GM23338 (cell line): ENCODE results near the gene EMP2. TPM values are rescaled to one million over a fixed set of nuclear protein-coding genes. Genes with fewer than 3 reads are reported as not detected.

Source experiments
- ATAC-seq: fragments of 200-7000 bp; cut with Tn5 transposase; 3 replicates; pipeline ENCODE4 v1.9.1; 2020
- DNase-seq: peaks from one replicate; pipeline ENCODE4 v3.0.0-alpha.2; 2015; ENCODE audit warnings: low spot score
- H2AFZ ChIP-seq: fragments of 200-600 bp; sonication (generic); 2 replicates; pipeline ENCODE4 v1.8.0; 2016; ENCODE audit warnings: antibody characterized with exemption, mild to moderate bottlenecking, moderate library complexity
- H3F3A ChIP-seq: fragments of 200-600 bp; sonication (generic); replicated peaks from 2 replicates; pipeline ENCODE4 v1.8.0; 2017; ENCODE audit warnings: antibody characterized with exemption, mixed run types, low read depth
- H3K27ac ChIP-seq: fragments of 200-600 bp; sonication (generic); 2 replicates; pipeline ENCODE4 v1.6.1; 2016; ENCODE audit warnings: low read depth
- H3K27me3 ChIP-seq: fragments of 200-600 bp; sonication (generic); 2 replicates; pipeline ENCODE4 v1.8.0; 2016; ENCODE audit warnings: mild to moderate bottlenecking, mixed run types, moderate library complexity; ENCODE audit not compliant: insufficient read depth
- H3K36me3 ChIP-seq: fragments of 200-600 bp; sonication (generic); 2 replicates; pipeline ENCODE4 v1.8.0; 2016; ENCODE audit warnings: mild to moderate bottlenecking; ENCODE audit not compliant: insufficient read depth
- H3K4me1 ChIP-seq: fragments of 200-600 bp; sonication (generic); 2 replicates; pipeline ENCODE4 v1.8.0; 2016; ENCODE audit warnings: mild to moderate bottlenecking, moderate library complexity; ENCODE audit not compliant: insufficient read depth
- H3K4me2 ChIP-seq: fragments of 200-600 bp; sonication (generic); 2 replicates; pipeline ENCODE4 v1.7.1; 2017; ENCODE audit warnings: mixed run types
- H3K4me3 ChIP-seq: fragments of 200-600 bp; sonication (generic); 2 replicates; pipeline ENCODE4 v1.6.1; 2016; ENCODE audit warnings: mixed run types
- H3K79me2 ChIP-seq: fragments of 200-600 bp; sonication (generic); replicated peaks from 2 replicates; pipeline ENCODE4 v1.8.0; 2017; ENCODE audit warnings: mild to moderate bottlenecking; ENCODE audit not compliant: insufficient read depth
- H3K9me2 ChIP-seq: fragments of 200-600 bp; sonication (generic); 2 replicates; pipeline ENCODE4 v1.8.0; 2017; ENCODE audit not compliant: insufficient read depth
- H4K20me1 ChIP-seq: fragments of 200-600 bp; sonication (generic); replicated peaks from 2 replicates; pipeline ENCODE4 v1.8.0; 2017; ENCODE audit warnings: mild to moderate bottlenecking; ENCODE audit not compliant: insufficient read depth
- H3K27ac Mint-ChIP-seq: 2 replicates; pipeline ENCODE4 v1.8.0; 2020; ENCODE audit warnings: inconsistent platforms, mild to moderate bottlenecking, moderate library complexity, mixed read lengths
- H3K27me3 Mint-ChIP-seq: 3 replicates; pipeline ENCODE4 v1.8.0; 2022; ENCODE audit warnings: low read depth, mild to moderate bottlenecking, moderate library complexity, mixed read lengths, inconsistent platforms; ENCODE audit not compliant: insufficient read depth, poor library complexity
- H3K36me3 Mint-ChIP-seq: 3 replicates; pipeline ENCODE4 v1.8.0; 2021; ENCODE audit warnings: low read depth, mild to moderate bottlenecking, inconsistent platforms, moderate library complexity, mixed read lengths
- H3K4me1 Mint-ChIP-seq: 3 replicates; pipeline ENCODE4 v1.8.0; 2020; ENCODE audit warnings: mild to moderate bottlenecking, inconsistent platforms, mixed read lengths
- H3K4me3 Mint-ChIP-seq: 3 replicates; pipeline ENCODE4 v1.8.0; 2021; ENCODE audit warnings: moderate library complexity, mild to moderate bottlenecking, inconsistent platforms, mixed read lengths
- H3K9me3 Mint-ChIP-seq: 3 replicates; pipeline ENCODE4 v1.8.0; 2020; ENCODE audit warnings: moderate library complexity, mild to moderate bottlenecking, inconsistent platforms, mixed read lengths
- CREB1 ChIP-seq: fragments of 250-450 bp; sonication (Bioruptor Pico); IDR thresholded peaks from 2 replicates; pipeline ENCODE4 v1.5.0; 2020; ENCODE audit warnings: low read depth, mild to moderate bottlenecking, moderate library complexity
- EZH2 ChIP-seq: fragments of 200-600 bp; sonication (generic); IDR thresholded peaks from one replicate; pipeline ENCODE4 v1.8.0; 2017; ENCODE audit warnings: antibody characterized with exemption, mild to moderate bottlenecking, low read depth; ENCODE audit not compliant: unreplicated experiment
- EZH2phosphoT487 ChIP-seq: fragments of 200-600 bp; sonication (generic); IDR thresholded peaks from one replicate; pipeline ENCODE4 v1.8.1; 2018; ENCODE audit warnings: antibody characterized with exemption; ENCODE audit not compliant: unreplicated experiment
- JUNB ChIP-seq: IDR thresholded peaks from one replicate; pipeline ENCODE4 v1.6.1; 2016; ENCODE audit warnings: antibody characterized with exemption; ENCODE audit not compliant: unreplicated experiment
- NANOG ChIP-seq: IDR thresholded peaks from 2 replicates; pipeline ENCODE4 v1.6.1; 2016; ENCODE audit warnings: antibody characterized with exemption, borderline replicate concordance
- STAT1 ChIP-seq: IDR thresholded peaks from one replicate; pipeline ENCODE4 v1.6.1; 2016; ENCODE audit warnings: antibody characterized with exemption; ENCODE audit not compliant: unreplicated experiment
- ZNF114 ChIP-seq: fragments of 250-450 bp; sonication (Bioruptor Pico); IDR thresholded peaks from 2 replicates; pipeline ENCODE4 v1.5.0; 2020; ENCODE audit warnings: mild to moderate bottlenecking, moderate library complexity
- ZNF331 ChIP-seq: fragments of 250-450 bp; sonication (Bioruptor Pico); IDR thresholded peaks from 2 replicates; pipeline ENCODE4 v1.5.0; 2020; ENCODE audit warnings: low read depth, mild to moderate bottlenecking, moderate library complexity
- polyA plus RNA-seq: library from polyadenylated mRNA; unstranded; fragments of >200 nt; fragmentation: Nextera tagmentation; extraction: Ambion mirVana; gene quantifications from 2 replicates; pipeline ENCODE4 v1.2.1, GENCODE V29; 2016
- total RNA-seq: library from RNA; depleted of rRNA; stranded (reverse); fragments of >200 nt; shearing (Covaris generic); gene quantifications from 2 replicates; pipeline ENCODE4 v1.2.3, GENCODE V29; 2014
- TF ChIP-seq, protein P1 (sequence below): IDR thresholded peaks from one replicate; pipeline ENCODE4 v1.6.1; 2018; ENCODE audit warnings: antibody characterized with exemption; ENCODE audit not compliant: unreplicated experiment
- TF ChIP-seq, protein P2 (sequence below): fragments of 250-450 bp; sonication (Bioruptor Pico); IDR thresholded peaks from 2 replicates; pipeline ENCODE4 v1.5.0; 2020; ENCODE audit warnings: mild to moderate bottlenecking, moderate library complexity
- TF ChIP-seq, protein P3 (sequence below): IDR thresholded peaks from 2 replicates; pipeline ENCODE4 v1.6.1; 2016; ENCODE audit warnings: antibody characterized with exemption

Gene EMP2
- total and polyA plus RNA-seq, 2 experiments from 2014 or later = 7.3 to 40.1 TPM

DNA sequence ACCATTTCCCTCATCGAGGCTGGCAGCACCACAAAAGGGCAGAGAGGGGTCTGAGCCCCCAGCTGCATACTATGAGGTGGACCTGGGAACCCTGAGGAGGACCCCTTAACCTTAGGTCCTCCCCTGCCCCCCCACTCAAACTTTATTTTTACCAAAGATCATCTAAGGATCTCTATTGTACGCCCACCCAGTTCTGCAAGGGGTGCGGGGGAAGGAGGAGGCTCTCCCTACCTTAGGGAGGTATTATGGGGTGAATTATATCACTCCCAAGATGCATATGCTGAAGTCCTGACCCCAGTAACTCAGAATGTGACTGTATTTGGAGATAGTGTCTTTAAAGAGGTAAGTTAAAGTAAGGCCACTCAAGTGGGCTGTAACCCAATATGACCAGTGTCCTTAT, 26.8 kb upstream of the EMP2 start:
- Histone ChIP-seq H3K79me2 (no peaks in the 10 kb centered on the region), H3K36me3 (no peaks in the 10 kb centered on the region), H3K27ac (no peak overlapping the region), H3K4me2 (no peak overlapping the region), H3K4me3 (no peak overlapping the region), H3F3A (no peaks in the 10 kb centered on the region), H3K4me1 (no peaks in the 10 kb centered on the region), H2AFZ (no peak overlapping the region), H3K9me2 (no peaks in the 10 kb centered on the region), H3K27me3 (no peaks in the 10 kb centered on the region), H4K20me1 (no peaks in the 10 kb centered on the region)
- ATAC-seq (no peak), DNase-seq (no peak)
- Mint-ChIP-seq H3K27me3 (no peaks in the 10 kb centered on the region), H3K27ac (no peak overlapping the region), H3K9me3 (no peaks in the 10 kb centered on the region; the same call in 2 of the 3 replicates), H3K36me3 (no peaks in the 10 kb centered on the region), H3K4me1 (peaks cover 7% of the 10 kb centered on the region), H3K4me3 (no peak overlapping the region)
- no peak for TF ChIP-seq CREB1
- TF ChIP-seq JUNB = no peak
- no peak for TF ChIP-seq STAT1
- TF ChIP-seq, protein P1, sequence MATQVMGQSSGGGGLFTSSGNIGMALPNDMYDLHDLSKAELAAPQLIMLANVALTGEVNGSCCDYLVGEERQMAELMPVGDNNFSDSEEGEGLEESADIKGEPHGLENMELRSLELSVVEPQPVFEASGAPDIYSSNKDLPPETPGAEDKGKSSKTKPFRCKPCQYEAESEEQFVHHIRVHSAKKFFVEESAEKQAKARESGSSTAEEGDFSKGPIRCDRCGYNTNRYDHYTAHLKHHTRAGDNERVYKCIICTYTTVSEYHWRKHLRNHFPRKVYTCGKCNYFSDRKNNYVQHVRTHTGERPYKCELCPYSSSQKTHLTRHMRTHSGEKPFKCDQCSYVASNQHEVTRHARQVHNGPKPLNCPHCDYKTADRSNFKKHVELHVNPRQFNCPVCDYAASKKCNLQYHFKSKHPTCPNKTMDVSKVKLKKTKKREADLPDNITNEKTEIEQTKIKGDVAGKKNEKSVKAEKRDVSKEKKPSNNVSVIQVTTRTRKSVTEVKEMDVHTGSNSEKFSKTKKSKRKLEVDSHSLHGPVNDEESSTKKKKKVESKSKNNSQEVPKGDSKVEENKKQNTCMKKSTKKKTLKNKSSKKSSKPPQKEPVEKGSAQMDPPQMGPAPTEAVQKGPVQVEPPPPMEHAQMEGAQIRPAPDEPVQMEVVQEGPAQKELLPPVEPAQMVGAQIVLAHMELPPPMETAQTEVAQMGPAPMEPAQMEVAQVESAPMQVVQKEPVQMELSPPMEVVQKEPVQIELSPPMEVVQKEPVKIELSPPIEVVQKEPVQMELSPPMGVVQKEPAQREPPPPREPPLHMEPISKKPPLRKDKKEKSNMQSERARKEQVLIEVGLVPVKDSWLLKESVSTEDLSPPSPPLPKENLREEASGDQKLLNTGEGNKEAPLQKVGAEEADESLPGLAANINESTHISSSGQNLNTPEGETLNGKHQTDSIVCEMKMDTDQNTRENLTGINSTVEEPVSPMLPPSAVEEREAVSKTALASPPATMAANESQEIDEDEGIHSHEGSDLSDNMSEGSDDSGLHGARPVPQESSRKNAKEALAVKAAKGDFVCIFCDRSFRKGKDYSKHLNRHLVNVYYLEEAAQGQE = no peak
- TF ChIP-seq EZH2 = no peak
- no peak for TF ChIP-seq EZH2phosphoT487
- TF ChIP-seq, protein P2, sequence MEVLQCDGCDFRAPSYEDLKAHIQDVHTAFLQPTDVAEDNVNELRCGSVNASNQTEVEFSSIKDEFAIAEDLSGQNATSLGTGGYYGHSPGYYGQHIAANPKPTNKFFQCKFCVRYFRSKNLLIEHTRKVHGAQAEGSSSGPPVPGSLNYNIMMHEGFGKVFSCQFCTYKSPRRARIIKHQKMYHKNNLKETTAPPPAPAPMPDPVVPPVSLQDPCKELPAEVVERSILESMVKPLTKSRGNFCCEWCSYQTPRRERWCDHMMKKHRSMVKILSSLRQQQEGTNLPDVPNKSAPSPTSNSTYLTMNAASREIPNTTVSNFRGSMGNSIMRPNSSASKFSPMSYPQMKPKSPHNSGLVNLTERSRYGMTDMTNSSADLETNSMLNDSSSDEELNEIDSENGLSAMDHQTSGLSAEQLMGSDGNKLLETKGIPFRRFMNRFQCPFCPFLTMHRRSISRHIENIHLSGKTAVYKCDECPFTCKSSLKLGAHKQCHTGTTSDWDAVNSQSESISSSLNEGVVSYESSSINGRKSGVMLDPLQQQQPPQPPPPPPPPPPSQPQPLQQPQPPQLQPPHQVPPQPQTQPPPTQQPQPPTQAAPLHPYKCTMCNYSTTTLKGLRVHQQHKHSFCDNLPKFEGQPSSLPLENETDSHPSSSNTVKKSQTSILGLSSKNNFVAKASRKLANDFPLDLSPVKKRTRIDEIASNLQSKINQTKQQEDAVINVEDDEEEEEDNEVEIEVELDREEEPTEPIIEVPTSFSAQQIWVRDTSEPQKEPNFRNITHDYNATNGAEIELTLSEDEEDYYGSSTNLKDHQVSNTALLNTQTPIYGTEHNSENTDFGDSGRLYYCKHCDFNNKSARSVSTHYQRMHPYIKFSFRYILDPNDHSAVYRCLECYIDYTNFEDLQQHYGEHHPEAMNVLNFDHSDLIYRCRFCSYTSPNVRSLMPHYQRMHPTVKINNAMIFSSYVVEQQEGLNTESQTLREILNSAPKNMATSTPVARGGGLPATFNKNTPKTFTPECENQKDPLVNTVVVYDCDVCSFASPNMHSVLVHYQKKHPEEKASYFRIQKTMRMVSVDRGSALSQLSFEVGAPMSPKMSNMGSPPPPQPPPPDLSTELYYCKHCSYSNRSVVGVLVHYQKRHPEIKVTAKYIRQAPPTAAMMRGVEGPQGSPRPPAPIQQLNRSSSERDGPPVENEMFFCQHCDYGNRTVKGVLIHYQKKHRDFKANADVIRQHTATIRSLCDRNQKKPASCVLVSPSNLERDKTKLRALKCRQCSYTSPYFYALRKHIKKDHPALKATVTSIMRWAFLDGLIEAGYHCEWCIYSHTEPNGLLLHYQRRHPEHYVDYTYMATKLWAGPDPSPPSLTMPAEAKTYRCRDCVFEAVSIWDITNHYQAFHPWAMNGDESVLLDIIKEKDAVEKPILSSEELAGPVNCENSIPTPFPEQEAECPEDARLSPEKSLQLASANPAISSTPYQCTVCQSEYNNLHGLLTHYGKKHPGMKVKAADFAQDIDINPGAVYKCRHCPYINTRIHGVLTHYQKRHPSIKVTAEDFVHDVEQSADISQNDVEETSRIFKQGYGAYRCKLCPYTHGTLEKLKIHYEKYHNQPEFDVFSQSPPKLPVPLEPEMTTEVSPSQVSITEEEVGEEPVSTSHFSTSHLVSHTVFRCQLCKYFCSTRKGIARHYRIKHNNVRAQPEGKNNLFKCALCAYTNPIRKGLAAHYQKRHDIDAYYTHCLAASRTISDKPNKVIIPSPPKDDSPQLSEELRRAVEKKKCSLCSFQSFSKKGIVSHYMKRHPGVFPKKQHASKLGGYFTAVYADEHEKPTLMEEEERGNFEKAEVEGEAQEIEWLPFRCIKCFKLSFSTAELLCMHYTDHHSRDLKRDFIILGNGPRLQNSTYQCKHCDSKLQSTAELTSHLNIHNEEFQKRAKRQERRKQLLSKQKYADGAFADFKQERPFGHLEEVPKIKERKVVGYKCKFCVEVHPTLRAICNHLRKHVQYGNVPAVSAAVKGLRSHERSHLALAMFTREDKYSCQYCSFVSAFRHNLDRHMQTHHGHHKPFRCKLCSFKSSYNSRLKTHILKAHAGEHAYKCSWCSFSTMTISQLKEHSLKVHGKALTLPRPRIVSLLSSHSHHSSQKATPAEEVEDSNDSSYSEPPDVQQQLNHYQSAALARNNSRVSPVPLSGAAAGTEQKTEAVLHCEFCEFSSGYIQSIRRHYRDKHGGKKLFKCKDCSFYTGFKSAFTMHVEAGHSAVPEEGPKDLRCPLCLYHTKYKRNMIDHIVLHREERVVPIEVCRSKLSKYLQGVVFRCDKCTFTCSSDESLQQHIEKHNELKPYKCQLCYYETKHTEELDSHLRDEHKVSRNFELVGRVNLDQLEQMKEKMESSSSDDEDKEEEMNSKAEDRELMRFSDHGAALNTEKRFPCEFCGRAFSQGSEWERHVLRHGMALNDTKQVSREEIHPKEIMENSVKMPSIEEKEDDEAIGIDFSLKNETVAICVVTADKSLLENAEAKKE (CRISPR knock-in tag) = no peak
- TF ChIP-seq ZNF114 (CRISPR knock-in tag) = no peak
- TF ChIP-seq, protein P3, sequence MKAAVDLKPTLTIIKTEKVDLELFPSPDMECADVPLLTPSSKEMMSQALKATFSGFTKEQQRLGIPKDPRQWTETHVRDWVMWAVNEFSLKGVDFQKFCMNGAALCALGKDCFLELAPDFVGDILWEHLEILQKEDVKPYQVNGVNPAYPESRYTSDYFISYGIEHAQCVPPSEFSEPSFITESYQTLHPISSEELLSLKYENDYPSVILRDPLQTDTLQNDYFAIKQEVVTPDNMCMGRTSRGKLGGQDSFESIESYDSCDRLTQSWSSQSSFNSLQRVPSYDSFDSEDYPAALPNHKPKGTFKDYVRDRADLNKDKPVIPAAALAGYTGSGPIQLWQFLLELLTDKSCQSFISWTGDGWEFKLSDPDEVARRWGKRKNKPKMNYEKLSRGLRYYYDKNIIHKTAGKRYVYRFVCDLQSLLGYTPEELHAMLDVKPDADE = no peak
- no peak for TF ChIP-seq ZNF331 (CRISPR knock-in tag)
- no peak for TF ChIP-seq NANOG
